ENCODE data around the gene ARHGEF7. TPM values are rescaled to one million over a fixed set of nuclear protein-coding genes. Genes with fewer than 3 reads are reported as not detected.

The ARHGEF7 gene
- total RNA-seq, 1 donor from 2014 or later, result 86.5 TPM

- no peaks in the 10 kb centered on the region for H3K9me3 Mint-ChIP-seq (ENCODE audit: low read depth)
- DNase-seq (ENCODE audit: low spot score, unreplicated experiment), result no peak
- H3K27me3 Mint-ChIP-seq, result no peaks in the 10 kb centered on the region
- peaks cover 5% of the 10 kb centered on the region for H3K36me3 Mint-ChIP-seq (ENCODE audit: insufficient read depth)
- H3K4me3 Mint-ChIP-seq (ENCODE audit: low read depth), result no peak overlapping the region
- peaks cover 12% of the 10 kb centered on the region for H3K4me1 Mint-ChIP-seq (ENCODE audit: low read depth)
- TF ChIP-seq CTCF (IDR thresholded peaks at IDR 0.05; ENCODE audit: unreplicated experiment), result no peak
- no peak overlapping the region for H3K27ac Mint-ChIP-seq
Observed at GRCh38 chr13:111161601-111162600, 46.8 kb downstream of the ARHGEF7 start.

GRCh38 chr13:111165241-111166010 lies 50.3 kb downstream of the ARHGEF7 start:
- peak overlapping the region; percentile 23 for H3K27ac Mint-ChIP-seq
- H3K27me3 Mint-ChIP-seq, result no peaks in the 10 kb centered on the region
- no peak overlapping the region for H3K4me3 Mint-ChIP-seq (ENCODE audit: low read depth)
- peaks cover 3% of the 10 kb centered on the region for H3K9me3 Mint-ChIP-seq (ENCODE audit: low read depth)
- peaks cover 13% of the 10 kb centered on the region for H3K36me3 Mint-ChIP-seq (ENCODE audit: insufficient read depth)
- TF ChIP-seq CTCF (IDR thresholded peaks at IDR 0.05; ENCODE audit: unreplicated experiment), result no peak
- no peak for DNase-seq (ENCODE audit: low spot score, unreplicated experiment)
- H3K4me1 Mint-ChIP-seq (ENCODE audit: low read depth), result peaks cover 17% of the 10 kb centered on the region

GRCh38 chr13:111166882-111167675 lies 52.0 kb downstream of the ARHGEF7 start:
- Mint-ChIP-seq H3K27ac (peak overlapping the region; percentile 57), H3K4me3 (ENCODE audit: low read depth) (no peak overlapping the region), H3K9me3 (ENCODE audit: low read depth) (peaks cover 3% of the 10 kb centered on the region), H3K36me3 (ENCODE audit: insufficient read depth) (peaks cover 13% of the 10 kb centered on the region), H3K4me1 (ENCODE audit: low read depth) (peaks cover 17% of the 10 kb centered on the region), H3K27me3 (no peaks in the 10 kb centered on the region)
- no peak for TF ChIP-seq CTCF (IDR thresholded peaks at IDR 0.05; ENCODE audit: unreplicated experiment)
- no peak for DNase-seq (ENCODE audit: low spot score, unreplicated experiment)

- Mint-ChIP-seq H3K27ac (no peak overlapping the region), H3K36me3 (ENCODE audit: insufficient read depth) (peaks cover 13% of the 10 kb centered on the region), H3K4me1 (ENCODE audit: low read depth) (peaks cover 14% of the 10 kb centered on the region), H3K4me3 (ENCODE audit: low read depth) (no peak overlapping the region), H3K27me3 (no peaks in the 10 kb centered on the region), H3K9me3 (ENCODE audit: low read depth) (peaks cover 3% of the 10 kb centered on the region)
- TF ChIP-seq CTCF (IDR thresholded peaks at IDR 0.05; ENCODE audit: unreplicated experiment), result no peak
- no peak for DNase-seq (ENCODE audit: low spot score, unreplicated experiment)
Observed at GRCh38 chr13:111168107-111168506, 53.0 kb downstream of the ARHGEF7 start.

Data from progenitor cell of endocrine pancreas (in vitro differentiated cells).